A172 (cell line): ENCODE measurements around the gene TNFRSF9. TPM values are rescaled to one million over a fixed set of nuclear protein-coding genes. Genes with fewer than 3 reads are reported as not detected.
A peak's percentile ranks its signal among the peaks of the same experiment; 100 is the strongest.
"Not testable (repeated sequence)": the region's sequence is repeated elsewhere in the genome, so short reads cannot be mapped to it uniquely, and the experiment has no call there.

ENCODE experiments used
- DNase-seq: peaks from one replicate; pipeline ENCODE4 v3.0.0-alpha.2; 2015; ENCODE audit warnings: low spot score
- total RNA-seq: library from RNA; depleted of rRNA; stranded (reverse); fragments of >200 nt; shearing (Covaris generic); gene quantifications from 2 replicates; pipeline ENCODE4 v1.2.3, GENCODE V29; 2014; rRNA removed

The TNFRSF9 gene
- total RNA-seq = 0.95 and 2.2 TPM in 2 replicates

DNA sequence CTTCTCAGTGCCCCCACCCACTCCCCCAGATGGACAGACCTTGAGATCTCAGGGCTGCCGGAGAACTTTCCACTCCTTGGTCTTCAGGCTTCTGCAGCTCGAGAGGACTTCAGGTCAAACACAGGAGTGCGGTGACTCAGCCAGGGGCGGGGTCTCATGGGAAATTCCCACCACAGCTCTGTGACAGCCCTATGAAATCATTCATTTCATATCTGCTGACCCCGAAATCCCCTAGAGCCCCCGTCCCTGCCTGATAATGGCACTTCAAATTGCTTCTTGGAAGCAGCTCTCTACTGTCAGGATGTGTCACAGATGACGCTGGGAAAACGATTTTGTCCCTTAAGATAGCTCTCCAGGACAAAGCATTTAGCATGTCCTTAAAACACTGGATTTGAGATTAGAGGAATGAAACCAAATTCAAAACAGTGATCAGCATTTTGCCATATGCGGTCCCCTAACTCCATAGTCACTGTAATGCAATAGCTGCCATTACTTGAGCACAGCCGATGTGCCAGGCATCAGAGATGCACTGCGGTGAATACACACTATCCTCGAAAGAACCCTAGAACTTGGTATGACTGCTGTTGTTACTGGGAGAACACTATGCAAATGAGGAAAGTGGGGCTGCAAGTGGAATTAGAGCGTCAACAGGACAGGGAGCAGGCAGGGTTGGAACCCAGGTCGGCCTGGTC, at the start of gene TNFRSF9:
Gene TNFRSF9, minus strand, starts transcription at position 95 of the 692 bp plus-strand sequence. CDS start 845 bp downstream, outside the sequence.
- peak; percentile 64 for DNase-seq

- no peak for DNase-seq
Observed at GRCh38 chr1:7989762-7990428, 49.3 kb upstream of the TNFRSF9 start.

- no peak for DNase-seq
Observed at GRCh38 chr1:7988576-7988975, 47.9 kb upstream of the TNFRSF9 start.

- no peak for DNase-seq
Observed at GRCh38 chr1:7987528-7987927, 46.9 kb upstream of the TNFRSF9 start.

- DNase-seq = no peak
Observed at GRCh38 chr1:7985851-7986612, 45.4 kb upstream of the TNFRSF9 start.

DNA sequence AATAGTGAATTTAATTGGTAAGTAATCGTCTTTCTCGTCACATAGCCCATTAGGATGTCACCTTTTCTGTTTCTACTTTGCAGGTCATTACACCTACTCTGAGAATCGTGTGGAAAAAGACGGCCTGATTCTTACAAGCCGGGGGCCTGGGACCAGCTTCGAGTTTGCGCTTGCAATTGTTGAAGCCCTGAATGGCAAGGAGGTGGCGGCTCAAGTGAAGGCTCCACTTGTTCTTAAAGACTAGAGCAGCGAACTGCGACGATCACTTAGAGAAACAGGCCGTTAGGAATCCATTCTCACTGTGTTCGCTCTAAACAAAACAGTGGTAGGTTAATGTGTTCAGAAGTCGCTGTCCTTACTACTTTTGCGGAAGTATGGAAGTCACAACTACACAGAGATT, 44.2 kb upstream of the TNFRSF9 start:
- no peak for DNase-seq

DNA sequence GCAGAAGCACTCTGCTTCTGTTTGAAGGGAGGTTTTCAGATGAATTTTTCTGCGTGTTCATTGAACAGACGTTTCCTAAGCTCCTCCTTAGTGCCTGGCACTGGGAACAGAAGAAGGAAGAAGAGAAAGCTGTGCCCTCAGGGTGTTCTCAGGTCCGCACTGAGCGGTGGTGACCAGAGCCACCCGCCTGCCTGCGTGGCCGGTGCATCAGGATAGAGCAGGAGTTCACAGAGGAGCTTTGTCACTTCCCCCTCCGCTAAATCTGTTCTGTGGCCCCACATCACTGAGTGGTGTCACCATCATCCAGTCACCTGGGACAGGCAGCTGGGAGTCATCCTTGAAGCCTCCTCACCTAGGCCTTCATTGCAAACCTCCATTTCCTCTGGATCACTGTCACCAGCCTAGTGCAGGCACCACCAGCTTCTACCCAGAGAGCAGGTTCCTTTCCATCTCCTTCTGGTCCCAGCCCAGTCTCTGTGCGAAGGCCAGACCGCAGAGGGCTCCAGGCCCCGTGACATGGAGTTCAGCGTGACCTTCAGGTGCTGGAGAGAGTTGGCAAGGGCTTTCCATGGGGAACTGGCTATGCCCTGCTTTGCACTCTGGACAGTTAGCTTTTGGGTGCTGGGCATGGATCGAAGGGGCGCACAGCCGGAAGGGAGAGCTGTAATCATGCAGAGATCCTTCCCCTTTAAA, 42.6 kb upstream of the TNFRSF9 start:
- DNase-seq = no peak

GRCh38 chr1:7980984-7981383, 40.3 kb upstream of the TNFRSF9 start:
- DNase-seq = no peak

GRCh38 chr1:7975212-7975865, 34.7 kb upstream of the TNFRSF9 start:
- DNase-seq = peak; percentile 73

DNA sequence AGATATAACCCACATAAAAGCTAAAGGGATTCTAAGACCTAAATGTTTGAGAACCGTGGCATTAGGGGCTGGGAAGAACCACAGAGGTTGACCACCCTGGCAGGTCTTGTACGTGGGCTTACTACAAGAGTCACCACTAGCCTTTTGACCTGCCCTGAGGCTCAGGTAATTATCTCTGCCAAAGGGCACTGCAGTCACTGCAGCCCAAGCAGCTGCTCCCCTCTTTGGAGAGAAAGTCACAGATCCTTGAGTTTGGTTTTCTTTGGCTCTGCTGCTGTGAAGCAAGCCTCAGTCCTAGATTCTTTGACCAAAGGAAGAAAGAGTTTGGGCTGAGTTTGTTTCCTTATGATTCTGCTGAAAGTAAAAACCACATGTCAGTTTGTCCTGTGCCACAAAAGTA, 32.4 kb upstream of the TNFRSF9 start:
- DNase-seq = no peak

GRCh38 chr1:7972285-7972684, 31.6 kb upstream of the TNFRSF9 start:
- DNase-seq = no peak

GRCh38 chr1:7971024-7971423, 30.4 kb upstream of the TNFRSF9 start:
- no peak for DNase-seq

DNA sequence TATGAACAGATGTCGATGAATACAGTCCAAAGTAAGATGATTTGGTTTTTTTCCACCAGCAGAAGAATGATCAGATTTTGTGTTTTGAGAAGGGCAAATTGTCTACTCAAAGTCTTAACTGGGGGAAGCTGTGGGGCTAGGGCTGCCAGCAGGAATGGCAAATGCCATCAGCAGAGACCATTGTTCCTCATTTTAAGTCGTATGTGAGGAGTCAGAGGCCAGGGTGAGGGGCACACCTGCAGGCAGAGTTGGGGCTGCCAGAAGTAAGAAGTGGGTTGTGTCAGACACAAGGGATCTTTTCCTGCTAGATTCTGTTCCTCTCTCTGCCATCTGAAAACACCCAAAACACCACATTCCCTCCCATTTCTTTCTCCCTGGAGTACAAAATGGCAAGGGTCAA, 29.6 kb upstream of the TNFRSF9 start:
- DNase-seq = no peak

GRCh38 chr1:7967651-7968050, 27.0 kb upstream of the TNFRSF9 start:
- DNase-seq = no peak

GRCh38 chr1:7967196-7967595, 26.6 kb upstream of the TNFRSF9 start:
- DNase-seq = no peak

GRCh38 chr1:7964476-7964875, 23.8 kb upstream of the TNFRSF9 start:
- no peak for DNase-seq

DNA sequence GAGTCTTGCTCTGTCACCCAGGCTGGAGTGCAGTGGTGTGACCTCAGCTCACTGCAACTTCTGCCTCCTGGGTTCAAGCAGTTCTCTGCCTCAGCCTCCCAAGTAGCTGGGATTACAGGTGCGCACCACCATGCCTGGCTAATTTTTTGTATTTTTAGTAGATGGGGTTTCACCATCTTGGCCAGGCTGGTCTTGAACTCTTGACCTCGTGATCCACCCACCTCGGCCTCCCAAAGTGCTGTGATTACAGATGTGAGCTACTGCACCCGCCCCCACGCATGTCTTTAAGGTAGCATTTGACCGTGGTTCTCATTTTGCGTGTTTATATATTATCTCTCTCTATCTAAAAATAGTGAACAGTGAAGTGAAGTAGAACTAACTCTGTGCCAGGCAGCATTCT, 23.2 kb upstream of the TNFRSF9 start:
- DNase-seq = not testable (repeated sequence)

DNA sequence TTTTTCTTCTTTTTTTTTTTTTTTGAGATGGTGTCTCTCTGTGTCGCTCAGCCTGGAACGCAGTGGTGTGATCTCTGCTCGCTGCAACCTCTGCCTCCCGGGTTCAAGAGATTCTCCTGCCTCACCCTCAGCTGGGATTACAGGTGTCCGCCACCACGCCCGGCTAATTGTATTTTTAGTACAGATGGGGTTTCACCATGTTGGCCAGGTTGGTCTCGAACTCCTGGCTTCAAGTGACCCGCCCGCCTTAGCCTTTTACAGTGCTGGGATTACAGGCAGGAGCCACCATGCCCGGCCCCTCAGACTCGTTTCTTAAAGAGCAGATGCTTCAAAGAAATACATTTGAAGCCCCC, 22.7 kb upstream of the TNFRSF9 start:
- DNase-seq = not testable (repeated sequence)

DNA sequence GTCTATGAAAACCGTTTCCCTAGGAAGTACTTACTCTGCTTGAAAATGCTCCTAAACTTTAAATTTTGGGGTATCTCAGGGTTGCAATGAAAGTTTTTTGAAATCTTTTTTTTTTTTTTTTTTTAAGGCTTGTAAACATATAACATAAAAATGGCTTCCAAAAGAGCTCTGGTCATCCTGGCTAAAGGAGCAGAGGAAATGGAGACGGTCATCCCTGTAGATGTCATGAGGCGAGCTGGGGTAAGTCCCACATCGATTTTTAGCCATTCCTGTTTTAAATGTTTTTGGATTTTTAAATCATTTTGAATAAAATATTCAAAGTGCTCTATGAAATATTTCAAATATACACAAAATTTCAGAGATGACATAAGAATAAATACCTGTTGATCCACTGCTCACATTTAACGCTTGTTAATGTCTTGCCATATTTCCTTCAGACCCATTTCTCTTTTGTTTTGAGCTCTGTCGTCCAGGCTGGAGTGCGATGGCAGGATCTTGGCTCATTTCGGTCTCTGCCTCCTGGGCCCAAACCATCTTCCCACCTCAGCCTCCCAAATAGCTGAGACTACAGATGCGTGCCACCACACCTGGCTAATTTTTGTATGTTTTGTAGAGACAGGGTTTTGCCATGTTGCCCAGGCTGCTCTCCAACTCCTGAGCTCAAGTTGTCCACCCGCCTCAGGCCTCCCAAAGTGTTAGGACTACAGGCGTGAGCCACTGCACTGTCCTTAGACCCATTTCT, 22.2 kb upstream of the TNFRSF9 start:
- DNase-seq = no peak

DNA sequence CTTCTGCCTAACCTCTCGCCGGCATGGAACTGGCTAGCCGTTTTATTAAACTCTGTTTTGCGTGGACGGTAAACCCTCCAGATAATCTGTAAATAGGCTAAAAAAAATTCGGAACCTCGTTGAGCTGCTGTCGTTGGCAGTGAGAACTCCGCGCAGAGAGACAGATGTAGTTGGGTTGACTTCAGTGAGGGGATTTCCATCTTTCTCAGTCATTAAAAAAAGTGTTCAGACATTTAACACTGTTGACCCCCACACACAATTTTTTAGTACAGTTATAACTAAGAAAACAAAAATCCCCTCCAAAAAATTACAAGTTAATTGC, 21.3 kb upstream of the TNFRSF9 start:
- DNase-seq = no peak
